ENCODE data around the gene PTPRG. TPM values are rescaled to one million over a fixed set of nuclear protein-coding genes. Genes with fewer than 3 reads are reported as not detected.

PTPRG gene
- total RNA-seq, 2 experiments from 2014 or later: 0.13 to 0.70 TPM

DNA sequence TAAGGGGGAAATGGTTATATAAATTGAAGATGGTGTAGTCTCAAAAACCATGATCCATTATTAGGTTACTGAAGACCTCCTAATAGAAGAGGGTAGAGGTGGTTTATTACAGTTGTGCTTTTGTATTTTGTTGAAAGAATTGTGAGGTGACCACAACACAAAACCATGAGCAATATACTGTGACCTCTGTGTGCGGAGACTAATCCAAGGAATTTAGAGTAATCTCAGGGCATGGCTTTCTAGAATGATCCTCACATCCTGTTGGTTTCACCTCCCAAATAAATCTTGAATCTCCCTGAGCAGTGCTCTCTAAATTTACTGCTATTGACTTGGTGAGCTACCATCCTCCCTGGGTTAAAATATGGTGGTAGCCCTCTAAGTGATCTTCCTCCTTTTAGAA is 52.3 kb downstream of the PTPRG start:
- TF ChIP-seq EZH2phosphoT487 (IDR thresholded peaks at IDR 0.05; ENCODE audit: borderline replicate concordance, low read depth, low read length): no peak
- TF ChIP-seq, protein P1, sequence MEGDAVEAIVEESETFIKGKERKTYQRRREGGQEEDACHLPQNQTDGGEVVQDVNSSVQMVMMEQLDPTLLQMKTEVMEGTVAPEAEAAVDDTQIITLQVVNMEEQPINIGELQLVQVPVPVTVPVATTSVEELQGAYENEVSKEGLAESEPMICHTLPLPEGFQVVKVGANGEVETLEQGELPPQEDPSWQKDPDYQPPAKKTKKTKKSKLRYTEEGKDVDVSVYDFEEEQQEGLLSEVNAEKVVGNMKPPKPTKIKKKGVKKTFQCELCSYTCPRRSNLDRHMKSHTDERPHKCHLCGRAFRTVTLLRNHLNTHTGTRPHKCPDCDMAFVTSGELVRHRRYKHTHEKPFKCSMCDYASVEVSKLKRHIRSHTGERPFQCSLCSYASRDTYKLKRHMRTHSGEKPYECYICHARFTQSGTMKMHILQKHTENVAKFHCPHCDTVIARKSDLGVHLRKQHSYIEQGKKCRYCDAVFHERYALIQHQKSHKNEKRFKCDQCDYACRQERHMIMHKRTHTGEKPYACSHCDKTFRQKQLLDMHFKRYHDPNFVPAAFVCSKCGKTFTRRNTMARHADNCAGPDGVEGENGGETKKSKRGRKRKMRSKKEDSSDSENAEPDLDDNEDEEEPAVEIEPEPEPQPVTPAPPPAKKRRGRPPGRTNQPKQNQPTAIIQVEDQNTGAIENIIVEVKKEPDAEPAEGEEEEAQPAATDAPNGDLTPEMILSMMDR (conservative IDR thresholded peaks at IDR 0.05; ENCODE audit: low read length): no peak
- Histone ChIP-seq H3K9me3 (ENCODE audit: low read length) (no peaks in the 10 kb centered on the region), H3K4me3 (ENCODE audit: low read depth, low read length, poor library complexity, severe bottlenecking) (no peak overlapping the region), H3K27ac (ENCODE audit: low read depth, low read length, poor library complexity, severe bottlenecking) (no peak overlapping the region), H3K36me3 (ENCODE audit: insufficient read depth, low read length) (no peaks in the 10 kb centered on the region), H4K20me1 (ENCODE audit: insufficient read depth, low read length) (no peaks in the 10 kb centered on the region), H3K4me1 (ENCODE audit: insufficient read depth, low read length, poor library complexity, severe bottlenecking) (no peaks in the 10 kb centered on the region), H3K79me2 (ENCODE audit: insufficient read depth, low read depth, low read length) (no peaks in the 10 kb centered on the region), H2AFZ (ENCODE audit: low read length) (no peak overlapping the region), H3K4me2 (ENCODE audit: low read length) (no peak overlapping the region), H3K9me2 (ENCODE audit: insufficient read depth, low read length) (no peaks in the 10 kb centered on the region)
- ChIA-PET POLR2A (no interaction called here), CTCF (ENCODE audit: unreplicated experiment) (no interaction called here)
- no TSS peak for BruUV-seq (replicated peaks)
- intact Hi-C loops (cut with micrococcal nuclease; ENCODE audit: unreplicated experiment): no loop called here
- DNase-seq (ENCODE audit: low spot score): no peak

DNA sequence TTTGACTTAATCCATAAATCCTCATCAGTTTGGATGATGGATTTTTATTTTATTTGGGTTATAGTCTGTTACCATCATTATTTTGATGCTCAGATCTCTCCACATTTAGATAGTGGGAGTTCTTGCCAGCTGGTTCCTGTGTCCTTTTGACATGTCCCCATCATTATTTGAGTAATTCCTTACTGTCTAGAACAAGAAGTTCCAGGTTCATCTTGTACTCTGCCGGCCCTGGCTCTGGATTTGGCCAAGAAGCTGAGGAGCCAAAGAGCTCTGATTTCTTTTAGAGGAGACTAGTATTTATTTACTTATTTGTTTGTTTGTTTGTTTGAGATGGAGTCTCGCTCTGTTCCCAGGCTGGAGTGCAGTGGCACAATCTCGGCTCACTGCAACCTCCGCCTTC is 54.3 kb downstream of the PTPRG start:
- POLR2A ChIA-PET: no interaction called here
- TF ChIP-seq, protein P1 (conservative IDR thresholded peaks at IDR 0.05; ENCODE audit: low read length): no peak
- TF ChIP-seq EZH2phosphoT487 (IDR thresholded peaks at IDR 0.05; ENCODE audit: borderline replicate concordance, low read depth, low read length): no peak

DNA sequence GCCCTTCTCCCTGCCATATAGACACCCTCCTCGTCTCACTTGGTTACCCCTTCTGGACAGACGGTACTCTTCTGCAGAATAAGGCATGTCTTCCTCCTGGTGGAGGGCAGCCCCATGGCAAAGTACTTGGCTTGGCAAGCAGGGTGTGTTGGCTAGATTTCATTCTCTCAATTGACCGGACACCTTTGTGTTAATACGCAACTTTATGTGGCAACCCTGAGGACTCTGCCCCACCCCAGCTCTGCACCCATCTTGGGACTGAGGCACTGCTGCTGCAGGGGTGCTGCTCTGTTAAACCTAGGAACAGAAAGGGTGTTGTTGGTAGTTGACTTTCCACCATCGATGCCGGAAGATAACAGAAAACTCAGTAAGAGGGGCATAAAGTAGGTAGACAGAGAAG is 55.2 kb downstream of the PTPRG start:
- H3K4me2 ChIP-seq (ENCODE audit: low read length): no peak overlapping the region
- H3K4me1 ChIP-seq (ENCODE audit: insufficient read depth, low read length, poor library complexity, severe bottlenecking): no peaks in the 10 kb centered on the region
- no peaks in the 10 kb centered on the region for H3K79me2 ChIP-seq (ENCODE audit: insufficient read depth, low read depth, low read length)
- no peaks in the 10 kb centered on the region for H3K9me2 ChIP-seq (ENCODE audit: insufficient read depth, low read length)
- no peaks in the 10 kb centered on the region for H4K20me1 ChIP-seq (ENCODE audit: insufficient read depth, low read length)
- intact Hi-C loops (cut with micrococcal nuclease; ENCODE audit: unreplicated experiment): no loop called here
- no peaks in the 10 kb centered on the region for H3K9me3 ChIP-seq (ENCODE audit: low read length)
- no peaks in the 10 kb centered on the region for H3K36me3 ChIP-seq (ENCODE audit: insufficient read depth, low read length)
- H3K4me3 ChIP-seq (ENCODE audit: low read depth, low read length, poor library complexity, severe bottlenecking): no peak overlapping the region
- POLR2A ChIA-PET: interaction anchor here (1.1 kb wide), 1 partner anchor 149 kb away, joined by 3 read pairs; no protein-coding TSS in a partner anchor
- TF ChIP-seq, protein P1 (conservative IDR thresholded peaks at IDR 0.05; ENCODE audit: low read length): no peak
- no peak for TF ChIP-seq EZH2phosphoT487 (IDR thresholded peaks at IDR 0.05; ENCODE audit: borderline replicate concordance, low read depth, low read length)
- CTCF ChIA-PET (ENCODE audit: unreplicated experiment): no interaction called here
- DNase-seq (ENCODE audit: low spot score): no peak
- no peak overlapping the region for H2AFZ ChIP-seq (ENCODE audit: low read length)
- H3K27ac ChIP-seq (ENCODE audit: low read depth, low read length, poor library complexity, severe bottlenecking): no peak overlapping the region
- BruUV-seq (replicated peaks): no TSS peak

More for the DNA sequence above, 54.3 kb downstream of the PTPRG start:
- no peak overlapping the region for H3K4me2 ChIP-seq (ENCODE audit: low read length)
- H3K9me2 ChIP-seq (ENCODE audit: insufficient read depth, low read length): no peaks in the 10 kb centered on the region
- CTCF ChIA-PET (ENCODE audit: unreplicated experiment): no interaction called here
- BruUV-seq (replicated peaks): no TSS peak
- H3K4me3 ChIP-seq (ENCODE audit: low read depth, low read length, poor library complexity, severe bottlenecking): no peak overlapping the region
- H2AFZ ChIP-seq (ENCODE audit: low read length): no peak overlapping the region
- H4K20me1 ChIP-seq (ENCODE audit: insufficient read depth, low read length): no peaks in the 10 kb centered on the region
- H3K9me3 ChIP-seq (ENCODE audit: low read length): no peaks in the 10 kb centered on the region
- H3K27ac ChIP-seq (ENCODE audit: low read depth, low read length, poor library complexity, severe bottlenecking): no peak overlapping the region
- H3K79me2 ChIP-seq (ENCODE audit: insufficient read depth, low read depth, low read length): no peaks in the 10 kb centered on the region
- intact Hi-C loops (cut with micrococcal nuclease; ENCODE audit: unreplicated experiment): no loop called here
- no peak for DNase-seq (ENCODE audit: low spot score)
- H3K36me3 ChIP-seq (ENCODE audit: insufficient read depth, low read length): no peaks in the 10 kb centered on the region
- H3K4me1 ChIP-seq (ENCODE audit: insufficient read depth, low read length, poor library complexity, severe bottlenecking): no peaks in the 10 kb centered on the region
